ENCODE data around the gene UBAP1.
"Not testable (repeated sequence)": the region's sequence is repeated elsewhere in the genome, so short reads cannot be mapped to it uniquely, and the experiment has no call there.

DNA sequence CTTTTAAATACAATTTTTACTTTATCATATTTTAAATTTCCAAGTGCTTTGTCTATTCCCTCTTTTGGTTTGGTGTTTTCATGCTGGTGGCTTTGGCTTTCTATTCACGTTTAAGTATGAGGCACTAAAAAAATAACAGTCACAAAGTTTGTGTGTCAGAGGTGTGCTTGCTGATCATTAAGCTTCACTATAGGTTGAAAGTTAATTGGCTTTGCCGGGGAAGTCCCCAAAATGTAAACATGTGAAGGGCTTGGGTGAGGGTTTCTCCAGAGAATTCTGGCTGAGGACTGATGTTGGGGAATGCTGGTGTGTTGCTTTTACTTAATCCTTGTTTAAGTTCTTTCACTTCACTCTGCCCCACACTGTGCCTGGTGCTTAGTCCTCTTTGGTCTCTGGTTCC lies 66.4 kb downstream of the UBAP1 start:
- TF ChIP-seq CTCF (conservative IDR thresholded peaks at IDR 0.05; ENCODE audit: low read depth, low read length); CEBPB (IDR thresholded peaks at IDR 0.05; ENCODE audit: low read depth, low read length); SMC3 (IDR thresholded peaks at IDR 0.05; ENCODE audit: low read depth, low read length); POLR2A (IDR thresholded peaks at IDR 0.05; ENCODE audit: low read depth, low read length); RFX5 (IDR thresholded peaks at IDR 0.05; ENCODE audit: low read depth, low read length); CHD1 (IDR thresholded peaks at IDR 0.05; ENCODE audit: low read depth, low read length); USF2 (IDR thresholded peaks at IDR 0.05; ENCODE audit: low read depth, low read length); RAD21 (IDR thresholded peaks at IDR 0.05; ENCODE audit: low read length): not testable (repeated sequence)

Data from IMR-90 (cell line).